ENCODE data around the gene ANKRD11.
"Not testable (repeated sequence)": the region's sequence is repeated elsewhere in the genome, so short reads cannot be mapped to it uniquely, and the experiment has no call there.

Gene ANKRD11

DNA sequence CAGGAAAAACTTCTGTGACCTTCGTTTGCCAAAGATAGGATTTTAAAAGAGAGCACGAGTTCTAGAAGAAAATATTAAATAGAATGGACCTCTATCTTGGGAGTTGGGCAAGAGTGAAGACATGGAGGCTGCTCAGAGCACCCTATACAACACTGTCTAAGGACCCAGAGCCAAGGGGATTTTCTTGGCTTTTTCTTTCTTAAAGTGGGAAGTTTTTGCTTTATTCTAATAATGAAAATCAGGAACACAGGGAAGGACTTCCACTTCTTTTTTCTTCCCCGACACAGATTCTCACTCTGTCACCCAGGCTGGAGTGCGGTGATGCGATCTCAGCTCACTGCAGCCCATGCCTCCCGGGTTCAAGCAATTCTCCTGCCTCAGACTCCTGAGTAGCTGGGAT, 178.7 kb downstream of the ANKRD11 start:
- DNase-seq = no peak

- DNase-seq = no peak
Observed at GRCh38 chr16:89309438-89310122, 180.8 kb downstream of the ANKRD11 start.

GRCh38 chr16:89308391-89309333, 181.7 kb downstream of the ANKRD11 start:
- no peak for DNase-seq

DNA sequence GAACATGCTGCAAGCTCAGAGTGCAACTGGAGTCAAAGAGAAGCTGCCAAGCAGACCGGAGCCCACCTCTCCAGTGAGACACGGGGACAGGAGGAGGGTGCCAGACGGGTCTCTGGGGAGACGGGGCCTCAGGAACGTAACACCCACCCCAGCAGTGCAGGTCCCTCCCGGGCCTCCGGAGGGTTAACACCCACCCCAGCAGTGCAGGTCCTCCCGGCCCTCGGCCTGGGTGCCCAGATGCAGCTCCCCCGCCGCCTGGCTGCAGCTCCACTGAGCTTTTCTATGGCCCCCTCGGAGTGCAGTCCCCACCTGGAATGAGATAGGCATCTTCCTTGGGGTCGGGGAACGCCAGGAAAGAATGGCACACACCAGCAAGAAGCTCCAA, 182.9 kb downstream of the ANKRD11 start:
- no peak for DNase-seq

GRCh38 chr16:89306457-89307420, 183.6 kb downstream of the ANKRD11 start:
- DNase-seq = not testable (repeated sequence)

DNA sequence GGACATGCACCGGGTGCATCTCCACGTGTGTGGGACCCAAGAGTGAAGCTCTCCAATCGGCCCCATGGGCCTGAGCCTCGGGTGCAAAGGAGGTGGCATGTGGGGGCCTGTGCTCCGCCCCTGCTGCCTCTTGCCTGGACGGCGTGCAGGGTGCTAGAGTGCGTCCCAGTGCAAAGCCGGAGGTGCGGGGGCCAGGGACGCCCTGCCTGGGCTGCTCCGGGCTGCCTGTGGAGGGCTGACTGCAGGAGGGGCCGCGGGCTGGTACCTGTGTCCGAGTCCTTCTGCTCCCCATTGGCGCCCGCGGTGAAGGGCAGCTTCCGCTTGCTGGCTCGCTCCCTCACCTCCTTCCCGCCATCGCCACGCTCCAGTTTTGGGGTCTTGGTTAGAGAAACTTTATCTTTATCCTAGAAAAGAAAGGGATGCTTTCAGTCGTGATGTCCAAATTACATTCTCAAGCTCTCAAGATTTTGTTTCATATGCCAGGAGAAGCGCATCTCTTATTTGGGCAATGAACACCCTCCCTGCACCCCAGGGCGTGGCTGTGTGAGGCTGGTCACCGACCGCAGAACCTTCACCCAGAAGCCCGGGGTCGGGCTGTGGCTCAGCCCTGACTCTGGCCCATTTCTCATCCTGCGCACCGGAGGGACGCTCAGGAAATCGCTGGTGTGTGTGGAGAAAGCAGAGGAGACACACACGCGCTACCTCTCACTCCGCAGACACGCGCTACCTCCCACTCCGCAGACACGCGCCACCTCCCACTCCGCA, 185.2 kb downstream of the ANKRD11 start:
- no peak for DNase-seq

- DNase-seq = no peak
Observed at GRCh38 chr16:89304181-89304851, 186.0 kb downstream of the ANKRD11 start.

DNA sequence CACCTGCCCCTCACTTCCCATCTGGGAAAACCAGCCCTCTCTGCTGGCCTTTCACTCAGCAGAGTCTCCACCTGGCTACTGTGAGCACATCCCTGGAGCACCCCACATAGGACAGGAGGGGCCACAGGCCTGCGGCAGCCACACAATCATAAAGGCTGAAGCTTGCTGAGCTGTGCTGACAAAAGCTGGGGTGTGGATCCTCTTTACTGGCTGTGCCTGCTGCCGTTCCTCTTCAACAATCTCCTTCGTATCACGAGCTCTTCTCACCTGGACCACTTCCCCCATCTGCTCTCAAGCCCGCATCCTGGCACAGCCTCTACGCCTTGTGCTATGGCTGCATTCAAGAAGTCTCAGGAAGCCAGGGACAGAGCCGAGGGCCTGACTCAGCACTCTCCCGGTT, 186.7 kb downstream of the ANKRD11 start:
- no peak for DNase-seq

- no peak for DNase-seq
Observed at GRCh38 chr16:89300976-89301360, 189.4 kb downstream of the ANKRD11 start.

DNA sequence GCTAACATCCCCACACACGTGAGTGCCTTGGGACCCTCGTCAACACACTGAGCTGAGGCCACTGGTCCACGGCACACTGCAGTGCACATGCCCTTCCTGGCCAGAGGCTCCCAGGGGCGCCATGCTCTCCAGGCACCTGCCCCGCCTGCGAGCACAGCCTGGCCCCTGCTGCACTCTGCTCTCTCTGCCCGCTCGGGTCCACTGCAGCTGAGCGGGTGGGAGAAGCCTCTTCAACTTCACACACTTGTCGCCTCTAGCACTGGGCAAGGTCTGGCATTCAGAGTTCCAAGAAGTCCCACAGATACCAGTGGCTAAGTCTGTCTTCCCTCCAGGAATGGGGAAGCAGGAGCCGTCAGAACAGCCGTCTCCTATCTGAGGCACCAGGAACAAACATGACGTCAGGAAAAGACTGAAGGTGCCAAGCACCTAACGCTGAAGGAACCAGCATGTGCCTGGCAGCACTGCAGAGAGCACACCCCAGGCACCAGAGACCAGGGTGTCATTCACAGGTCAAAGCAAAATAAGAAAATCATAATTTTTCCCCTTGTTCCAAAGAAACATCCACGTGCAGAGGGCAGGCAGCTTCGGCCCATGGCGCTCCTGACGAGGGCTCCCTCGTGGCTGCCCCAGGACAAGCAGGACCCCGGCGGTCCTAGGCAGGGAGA, 189.9 kb downstream of the ANKRD11 start:
- no peak for DNase-seq

GRCh38 chr16:89299357-89300111, 190.8 kb downstream of the ANKRD11 start:
- not testable (repeated sequence) for DNase-seq

- no peak for DNase-seq
Observed at GRCh38 chr16:89298623-89299225, 191.6 kb downstream of the ANKRD11 start.

- DNase-seq = no peak
Observed at GRCh38 chr16:89297910-89298545, 192.3 kb downstream of the ANKRD11 start.

DNA sequence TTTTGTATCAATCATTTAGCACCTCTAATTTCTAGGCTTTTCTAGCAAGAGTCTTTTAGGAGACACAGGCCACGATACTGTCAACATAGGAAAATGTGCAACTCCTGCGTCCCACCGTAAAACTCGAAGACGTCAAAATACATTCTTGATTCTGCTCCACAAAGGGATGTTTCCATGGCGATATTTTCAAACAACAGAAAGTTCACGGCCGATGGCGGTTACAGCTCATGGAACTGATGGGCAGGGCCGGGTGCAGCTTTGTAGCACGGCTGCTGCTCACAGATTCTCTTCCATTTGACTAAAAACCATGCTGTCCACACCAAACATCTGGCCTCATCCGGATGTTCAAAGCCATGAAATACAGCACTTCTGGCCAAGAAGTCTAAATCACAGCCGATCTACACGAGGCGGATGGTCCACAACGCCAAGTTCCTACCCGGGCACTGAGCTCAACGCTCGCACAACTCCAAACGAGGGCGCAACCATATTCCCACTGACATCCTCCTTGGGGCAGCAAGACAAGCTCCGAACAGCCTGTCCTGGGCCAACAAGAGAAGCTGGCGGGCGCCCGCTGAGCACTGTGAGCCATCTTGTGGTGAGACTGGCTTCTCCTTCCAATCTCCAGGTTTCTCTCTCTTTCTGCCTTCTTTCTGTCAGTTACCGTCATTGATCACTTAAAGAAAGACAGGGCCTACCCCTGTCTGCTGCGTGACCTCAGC, 193.0 kb downstream of the ANKRD11 start:
- DNase-seq = no peak

DNA sequence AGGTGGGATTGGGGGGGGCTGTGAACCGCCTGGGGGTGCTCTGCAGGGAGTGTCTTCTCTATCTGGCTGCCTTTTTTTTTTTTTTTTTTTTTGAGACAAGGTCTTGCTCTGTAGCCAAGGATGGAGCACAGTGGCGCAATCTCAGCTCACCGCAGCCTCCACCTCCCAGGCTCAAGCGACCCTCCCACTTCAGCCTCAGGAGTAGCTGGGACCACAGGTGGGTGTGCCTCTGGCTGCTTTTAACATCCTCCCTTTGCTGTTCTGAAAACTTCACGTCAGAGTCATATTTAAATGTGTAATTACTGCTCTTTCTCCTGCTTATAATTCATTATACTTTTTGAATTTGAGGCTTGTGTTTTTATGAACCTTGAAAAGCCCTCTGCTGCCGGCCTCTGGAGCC, 194.4 kb downstream of the ANKRD11 start:
- no peak for DNase-seq

- DNase-seq = no peak
Observed at GRCh38 chr16:89295071-89295900, 195.1 kb downstream of the ANKRD11 start.

DNA sequence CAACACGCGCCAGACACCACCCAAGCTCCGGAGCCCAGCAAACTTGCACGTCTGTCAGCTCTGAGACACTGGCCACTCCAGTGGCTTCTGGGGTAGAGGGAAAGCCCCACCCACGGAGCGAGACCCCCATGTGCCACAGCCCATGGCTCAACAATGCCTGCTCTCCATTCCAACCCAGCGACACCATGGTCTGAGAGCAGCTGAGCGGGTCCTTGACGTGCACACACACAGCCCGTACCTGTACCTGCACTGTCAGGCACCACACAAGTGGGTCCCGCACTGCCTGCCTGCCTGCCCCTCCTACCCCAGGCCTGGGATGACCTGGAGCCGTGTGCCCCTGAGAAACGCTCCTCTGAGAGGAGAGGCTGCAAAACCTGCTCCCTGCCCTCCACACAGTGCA, 195.9 kb downstream of the ANKRD11 start:
- DNase-seq = no peak
